GM21576 (cell line): ENCODE results near the gene RNF224.
A peak's percentile ranks its signal among the peaks of the same experiment; 100 is the strongest.

Source experiments
- ATAC-seq: cut with Tn5 transposase; IDR thresholded peaks from one replicate; pipeline ENCODE4 v1.9.1; 2021; ENCODE audit warnings: mild to moderate bottlenecking, moderate library complexity; ENCODE audit not compliant: unreplicated experiment

The RNF224 gene

DNA sequence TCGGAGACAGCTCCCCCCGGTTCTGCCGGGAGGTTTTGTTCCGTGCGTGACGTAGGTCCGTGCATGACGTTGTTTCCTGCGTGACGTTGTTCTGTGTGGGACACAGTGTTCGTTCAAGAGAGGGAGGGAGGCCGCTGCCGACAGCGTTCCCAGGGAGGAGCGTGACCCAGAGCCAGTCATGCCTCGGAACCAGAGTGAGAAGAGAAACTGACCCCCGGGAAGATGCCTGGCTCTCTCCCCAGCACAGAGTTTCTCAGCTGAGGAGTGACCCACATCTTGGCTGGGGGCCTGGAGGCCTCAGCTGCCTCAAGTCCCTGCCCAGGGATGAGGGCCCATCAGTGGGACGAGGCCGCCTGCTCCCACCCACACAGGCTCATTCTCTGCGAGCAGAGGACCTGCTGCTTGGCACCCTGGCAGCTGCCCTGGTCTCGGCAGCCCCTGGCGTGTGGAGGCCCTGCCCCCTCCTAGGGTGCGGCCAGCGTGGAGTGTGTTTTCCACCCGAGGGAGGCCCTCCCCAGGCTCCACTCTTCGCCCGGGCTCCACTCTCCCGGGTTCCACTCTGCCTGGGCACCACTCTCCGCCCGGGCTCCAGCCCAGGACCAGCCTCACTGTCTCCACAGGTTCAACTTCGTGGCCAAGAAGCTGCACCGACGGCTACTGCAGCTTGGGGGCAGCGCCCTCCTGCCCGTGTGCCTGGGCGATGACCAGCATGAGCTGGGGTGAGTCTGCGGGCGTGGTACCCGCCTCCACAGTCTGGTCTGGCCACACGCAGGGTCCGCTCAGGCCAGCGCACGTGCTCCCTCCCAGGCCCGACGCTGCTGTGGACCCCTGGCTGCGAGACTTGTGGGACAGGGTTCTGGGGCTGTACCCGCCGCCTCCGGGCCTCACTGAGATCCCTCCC lies 13.9 kb upstream of the RNF224 start:
- no peak for ATAC-seq

DNA sequence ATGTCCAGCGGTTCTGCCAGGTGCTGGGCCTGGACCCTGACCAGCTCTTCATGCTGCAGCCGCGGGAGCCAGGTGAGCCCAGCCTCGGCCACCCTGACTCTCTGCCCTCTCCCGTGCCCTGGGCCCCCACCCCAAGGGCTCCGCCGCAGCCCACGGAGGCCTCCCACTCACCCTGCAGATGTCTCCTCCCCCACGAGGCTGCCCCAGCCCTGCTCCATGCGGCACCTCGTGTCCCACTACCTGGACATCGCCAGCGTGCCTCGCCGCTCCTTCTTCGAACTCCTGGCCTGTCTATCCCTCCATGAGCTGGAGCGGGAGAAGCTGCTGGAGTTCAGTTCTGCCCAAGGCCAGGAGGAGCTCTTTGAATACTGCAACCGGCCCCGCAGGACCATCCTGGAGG lies 12.7 kb upstream of the RNF224 start:
- ATAC-seq = no peak

GRCh38 chr9:137215196-137215986 lies 11.9 kb upstream of the RNF224 start:
- ATAC-seq = no peak

DNA sequence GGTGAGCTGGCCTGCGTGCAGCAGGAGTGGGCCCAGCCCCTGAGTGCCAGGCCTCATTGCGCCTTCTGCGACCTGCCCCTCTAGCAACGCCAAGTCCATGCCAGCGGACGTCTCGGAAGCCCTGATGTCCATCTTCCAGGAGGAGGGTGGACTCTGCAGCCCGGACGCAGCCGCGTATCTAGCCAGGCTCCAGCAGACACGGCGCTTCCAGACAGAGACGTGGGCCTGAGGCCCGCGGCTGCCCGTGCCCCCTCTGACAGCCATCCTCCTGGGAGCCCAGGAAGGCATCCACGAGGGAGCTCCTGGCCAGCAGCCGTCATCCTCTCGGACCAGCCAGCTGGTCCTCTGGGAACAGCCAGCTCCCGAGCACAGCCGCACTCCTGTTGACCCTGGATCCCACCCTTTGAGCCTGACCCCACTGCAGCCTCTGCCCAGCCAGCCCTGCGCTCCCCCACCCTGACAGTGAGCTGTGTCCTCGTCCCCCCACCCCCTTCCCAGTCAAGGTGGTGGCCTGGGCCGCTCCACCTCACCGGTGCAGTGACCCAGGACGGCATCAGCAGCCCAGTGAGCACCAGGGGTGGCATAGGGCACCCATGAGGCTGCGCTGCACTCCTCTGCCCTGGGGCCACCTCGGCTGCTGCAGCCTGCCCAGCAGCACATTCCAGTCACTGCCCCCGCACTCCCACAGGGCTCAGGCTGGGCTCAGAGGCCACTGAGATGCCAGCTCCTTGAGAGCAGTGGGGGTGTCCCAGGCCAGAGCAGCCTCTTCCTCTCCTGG lies 10.9 kb upstream of the RNF224 start:
- ATAC-seq = no peak

GRCh38 chr9:137217276-137218211 lies 9.8 kb upstream of the RNF224 start:
- no peak for ATAC-seq

DNA sequence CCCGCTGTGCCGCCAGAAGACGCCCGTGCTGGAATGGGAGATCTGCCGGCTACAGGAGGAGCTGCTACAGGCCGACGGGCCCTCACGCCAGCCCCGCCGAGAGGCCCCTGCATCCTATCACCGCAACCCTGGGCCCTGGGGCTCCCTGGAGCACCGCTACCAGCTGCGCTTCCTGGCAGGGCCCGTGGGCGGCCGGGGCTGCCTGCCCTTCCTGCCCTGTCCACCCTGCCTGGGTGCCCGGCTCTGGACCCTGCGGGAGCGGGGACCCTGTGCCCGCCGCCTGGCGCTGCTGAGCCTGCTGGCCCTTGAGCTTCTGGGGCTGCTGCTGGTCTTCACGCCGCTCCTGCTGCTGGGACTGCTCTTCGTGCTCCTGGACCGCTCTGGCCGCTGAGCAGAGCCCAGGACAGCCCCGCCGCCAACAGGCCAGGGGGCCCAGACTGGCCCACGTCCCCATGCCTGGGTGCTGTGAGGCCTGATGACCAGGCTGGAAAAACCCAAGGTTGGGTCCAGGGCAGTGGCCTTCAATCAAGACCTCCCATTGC lies 9.0 kb upstream of the RNF224 start:
- no peak for ATAC-seq

DNA sequence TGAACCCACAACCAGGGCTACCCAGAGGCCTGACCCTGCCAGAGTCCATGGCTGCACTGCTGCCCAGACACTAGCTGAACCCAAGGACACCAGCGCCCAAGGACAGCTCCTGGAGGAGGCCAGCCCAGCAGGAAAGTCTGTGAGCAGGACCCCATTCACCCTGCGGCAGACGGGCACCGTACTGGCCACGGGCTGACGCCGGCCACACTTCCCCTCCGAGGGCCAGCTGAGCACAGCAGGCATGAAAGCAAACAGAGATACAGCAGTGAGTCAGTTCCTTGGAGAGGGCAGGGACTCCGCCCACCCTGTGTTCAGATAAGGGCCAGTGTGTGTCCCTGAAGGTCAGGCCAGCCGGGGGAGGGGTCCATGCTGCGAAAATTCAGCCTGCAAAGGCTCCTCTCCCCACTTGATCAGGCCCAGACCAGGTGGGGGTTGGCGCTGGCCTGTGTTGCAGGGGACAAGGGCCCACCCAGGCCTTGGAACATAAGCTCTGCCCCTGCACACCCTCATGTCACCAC lies 8.5 kb upstream of the RNF224 start:
- ATAC-seq = no peak

DNA sequence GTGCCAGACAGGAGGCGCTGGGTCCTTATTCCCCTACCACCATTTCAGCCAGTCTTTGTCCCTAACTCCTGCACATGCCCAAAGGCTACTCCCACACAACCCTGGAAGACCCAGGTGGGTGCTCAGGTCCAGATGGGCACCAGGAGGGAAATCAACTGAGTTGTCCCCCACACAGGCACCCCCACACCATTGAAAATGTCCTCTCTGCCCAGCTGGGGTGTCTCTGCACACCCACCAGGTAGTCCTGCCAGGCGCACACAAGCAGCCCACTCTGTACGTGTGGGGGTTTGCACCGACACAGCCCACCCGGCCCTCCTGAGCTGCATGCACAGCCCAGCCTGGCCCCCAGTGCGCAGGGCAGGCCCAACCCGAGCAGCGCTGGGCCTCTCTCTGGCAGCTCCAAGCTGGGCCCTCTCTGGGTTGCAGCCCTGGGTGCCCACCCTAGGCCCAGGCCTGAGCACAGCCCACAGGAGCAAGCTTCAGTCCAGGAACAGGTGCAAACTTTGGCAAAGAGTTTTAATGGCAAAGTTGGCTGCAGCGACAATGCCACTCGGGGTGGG lies 7.5 kb upstream of the RNF224 start:
- no peak for ATAC-seq

GRCh38 chr9:137220317-137221094 lies 6.8 kb upstream of the RNF224 start:
- ATAC-seq = no peak

DNA sequence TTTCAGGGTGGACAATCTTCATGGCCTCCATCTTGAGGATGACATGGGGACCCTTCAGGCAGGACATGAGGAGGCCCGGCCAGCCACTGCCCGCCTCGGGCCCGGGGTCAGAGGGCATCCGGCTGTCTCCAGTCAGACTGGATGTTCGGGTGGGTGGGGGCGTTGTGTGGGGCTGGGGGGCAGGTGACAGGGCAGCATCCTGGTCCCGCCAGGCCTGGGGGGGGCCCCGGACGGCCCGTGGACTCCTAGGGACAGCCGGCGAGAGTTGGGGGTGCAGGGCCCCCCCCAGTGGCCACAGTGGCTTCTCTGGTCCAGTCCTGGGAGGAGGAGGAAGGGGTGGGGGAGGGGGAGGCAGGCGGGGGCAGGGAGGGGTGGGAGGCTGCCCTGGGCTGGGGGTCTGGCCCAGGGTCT lies 6.2 kb upstream of the RNF224 start:
- ATAC-seq = no peak

GRCh38 chr9:137221506-137222111 lies 5.7 kb upstream of the RNF224 start:
- ATAC-seq = no peak

GRCh38 chr9:137222190-137223077 lies 4.9 kb upstream of the RNF224 start, which contains the start of gene RNF208:
RNF208 (minus strand) TSS chr9:137222240; CDS start chr9:137221212, 1,028 bp downstream.
- ATAC-seq = no peak

GRCh38 chr9:137223078-137223970 lies 4.0 kb upstream of the RNF224 start:
- peak; percentile 59 for ATAC-seq

GRCh38 chr9:137224830-137225694 lies 2.2 kb upstream of the RNF224 start, which contains the start of gene CYSRT1:
CYSRT1 (plus strand) TSS chr9:137225174; CDS start chr9:137225622, 448 bp downstream.
- no peak for ATAC-seq
